Neural cell (in vitro differentiated cells): Measurements from ENCODE around the gene TMCC2. TPM values are rescaled to one million over a fixed set of nuclear protein-coding genes. Genes with fewer than 3 reads are reported as not detected.

Experiments used
- H2AFZ ChIP-seq: fragments of 200-600, 300-800 bp; sonication (generic), shearing (Covaris generic); 2 replicates; pipeline ENCODE4 v1.6.0; 2014; ENCODE audit warnings: low read depth, mild to moderate bottlenecking, antibody characterized with exemption, low read length, moderate library complexity
- H3F3A ChIP-seq: fragments of 200-600 bp; shearing (Covaris generic); 2 replicates; pipeline ENCODE4 v1.6.1; 2016; ENCODE audit warnings: mild to moderate bottlenecking, moderate library complexity, mixed read lengths, antibody characterized with exemption, low read length; ENCODE audit not compliant: insufficient read depth, poor library complexity, severe bottlenecking
- H3K27ac ChIP-seq: fragments of 200-600, 300-800 bp; sonication (generic), shearing (Covaris generic); 2 replicates; pipeline ENCODE4 v1.5.1; 2014; ENCODE audit warnings: mild to moderate bottlenecking, low read length, moderate library complexity
- H3K27me3 ChIP-seq: fragments of 300-800, 200-600 bp; sonication (generic), shearing (Covaris generic); 2 replicates; pipeline ENCODE4 v1.6.0; 2014; ENCODE audit warnings: mild to moderate bottlenecking, low read depth, low read length, moderate library complexity; ENCODE audit not compliant: insufficient read depth
- H3K36me3 ChIP-seq: fragments of 300-800, 200-600 bp; sonication (generic), shearing (Covaris generic); 2 replicates; pipeline ENCODE4 v1.5.1; 2014; ENCODE audit warnings: mild to moderate bottlenecking, antibody characterized with exemption, low read length, moderate library complexity; ENCODE audit not compliant: insufficient read depth
- H3K4me2 ChIP-seq: fragments of 300-800, 200-600 bp; sonication (generic), shearing (Covaris generic); 2 replicates; pipeline ENCODE4 v1.6.0; 2014; ENCODE audit warnings: mild to moderate bottlenecking, low read length
- H3K4me3 ChIP-seq: fragments of 300-800, 200-600 bp; sonication (generic), shearing (Covaris generic); 2 replicates; pipeline ENCODE4 v1.5.1; 2014; ENCODE audit warnings: mild to moderate bottlenecking, low read length, moderate library complexity
- H3K79me2 ChIP-seq: fragments of 200-600 bp; shearing (Covaris generic); replicated peaks from 2 replicates; pipeline ENCODE4 v1.6.0; 2014; ENCODE audit warnings: mild to moderate bottlenecking, low read length, moderate library complexity; ENCODE audit not compliant: insufficient read depth
- H3K9ac ChIP-seq: fragments of 300-800, 200-600 bp; sonication (generic), shearing (Covaris generic); 2 replicates; pipeline ENCODE4 v1.6.1; 2016; ENCODE audit warnings: mild to moderate bottlenecking, low read length, mixed read lengths
- H3K9me2 ChIP-seq: fragments of 200-600 bp; shearing (Covaris generic); 2 replicates; pipeline ENCODE4 v1.6.1; 2016; ENCODE audit warnings: mild to moderate bottlenecking, low read length, mixed read lengths; ENCODE audit not compliant: insufficient read depth
- H3K9me3 ChIP-seq: fragments of 200-600, 300-800 bp; sonication (generic), shearing (Covaris generic); 2 replicates; pipeline ENCODE4 v1.6.1; 2016; ENCODE audit warnings: mild to moderate bottlenecking, mixed run types, low read length, moderate library complexity, mixed read lengths
- H4K20me1 ChIP-seq: fragments of 200-600 bp; shearing (Covaris generic); 2 replicates; pipeline ENCODE4 v1.6.1; 2016; ENCODE audit warnings: mild to moderate bottlenecking, mixed run types; ENCODE audit not compliant: insufficient read depth
- CTCF ChIP-seq: fragments of 450-650 bp; IDR thresholded peaks from 2 replicates; pipeline ENCODE4 v1.5.1; 2014; ENCODE audit warnings: antibody characterized with exemption, mild to moderate bottlenecking, moderate library complexity; ENCODE audit not compliant: poor library complexity, severe bottlenecking
- EP300 ChIP-seq: fragments of 450-650 bp; conservative IDR thresholded peaks from 2 replicates; pipeline ENCODE4 v1.6.1; 2014; ENCODE audit warnings: antibody characterized with exemption, mild to moderate bottlenecking, moderate library complexity; ENCODE audit not compliant: poor library complexity, severe bottlenecking
- EZH2 ChIP-seq: fragments of 200-600, 300-800 bp; shearing (Covaris generic), sonication (generic); IDR thresholded peaks from 2 replicates; pipeline ENCODE4 v1.6.1; 2014; ENCODE audit warnings: antibody characterized with exemption, low read length, borderline replicate concordance, mild to moderate bottlenecking; ENCODE audit not compliant: insufficient read depth, poor library complexity, severe bottlenecking
- MXI1 ChIP-seq: fragments of 450-650 bp; conservative IDR thresholded peaks from 2 replicates; pipeline ENCODE4 v1.6.1; 2014; ENCODE audit warnings: antibody characterized with exemption, mild to moderate bottlenecking; ENCODE audit not compliant: poor library complexity, severe bottlenecking
- POLR2AphosphoS5 ChIP-seq: IDR thresholded peaks from 2 replicates; pipeline ENCODE4 v1.6.1; 2012
- RAD21 ChIP-seq: fragments of 450-650 bp; conservative IDR thresholded peaks from 2 replicates; pipeline ENCODE4 v1.6.1; 2014; ENCODE audit warnings: antibody characterized with exemption, mild to moderate bottlenecking, moderate library complexity
- REST ChIP-seq: IDR thresholded peaks from 2 replicates; pipeline ENCODE4 v1.6.1; 2012; ENCODE audit warnings: borderline replicate concordance
- SMC3 ChIP-seq: fragments of 450-650 bp; conservative IDR thresholded peaks from 2 replicates; pipeline ENCODE4 v1.6.1; 2014; ENCODE audit warnings: antibody characterized with exemption, mild to moderate bottlenecking, moderate library complexity; ENCODE audit not compliant: poor library complexity
- TAF1 ChIP-seq: IDR thresholded peaks from 2 replicates; pipeline ENCODE4 v1.6.1; 2012; ENCODE audit warnings: low read depth
- polyA plus RNA-seq: library from polyadenylated mRNA; depleted of rRNA; stranded (reverse); fragments of >200 nt; gene quantifications from 2 replicates; pipeline ENCODE4 v1.2.3, GENCODE V29; 2014

Gene TMCC2
- polyA plus RNA-seq, 1 donor from 2014 or later: 32.2 TPM

- Histone ChIP-seq H3K36me3 (no peaks in the 10 kb centered on the region), H3K4me3 (no peak overlapping the region), H3K9me2 (no peaks in the 10 kb centered on the region), H3K27ac (peak overlapping the region; percentile 96), H3F3A (peaks cover 17% of the 10 kb centered on the region), H2AFZ (no peak overlapping the region), H3K79me2 (peaks cover 86% of the 10 kb centered on the region), H4K20me1 (no peaks in the 10 kb centered on the region), H3K9ac (no peak overlapping the region), H3K4me2 (no peak overlapping the region), H3K27me3 (no peaks in the 10 kb centered on the region), H3K9me3 (no peaks in the 10 kb centered on the region)
- no peak for TF ChIP-seq POLR2AphosphoS5
- no peak for TF ChIP-seq REST
- TF ChIP-seq SMC3: no peak
- TF ChIP-seq RAD21: no peak
- TF ChIP-seq EZH2: no peak
- TF ChIP-seq MXI1: no peak
- TF ChIP-seq CTCF: no peak
- no peak for TF ChIP-seq TAF1
- no peak for TF ChIP-seq EP300
These were observed 87.4 kb downstream of the TMCC2 start for GRCh38 chr1:205315008-205315618.

GRCh38 chr1:205316161-205316566 is 88.4 kb downstream of the TMCC2 start:
- no peak overlapping the region for H3K9ac ChIP-seq
- no peak overlapping the region for H3K4me3 ChIP-seq
- no peak overlapping the region for H3K4me2 ChIP-seq
- H2AFZ ChIP-seq: no peak overlapping the region
- H3K9me2 ChIP-seq: no peaks in the 10 kb centered on the region
- H3F3A ChIP-seq: peaks cover 17% of the 10 kb centered on the region
- no peaks in the 10 kb centered on the region for H3K9me3 ChIP-seq
- H3K27me3 ChIP-seq: no peaks in the 10 kb centered on the region
- H3K79me2 ChIP-seq: peaks cover 77% of the 10 kb centered on the region
- TF ChIP-seq EZH2 (no peak), RAD21 (no peak), MXI1 (no peak), REST (no peak), SMC3 (no peak), EP300 (no peak), TAF1 (no peak), CTCF (no peak), POLR2AphosphoS5 (no peak)
- H3K27ac ChIP-seq: no peak overlapping the region
- no peaks in the 10 kb centered on the region for H4K20me1 ChIP-seq
- no peaks in the 10 kb centered on the region for H3K36me3 ChIP-seq
